ENCODE measurements around the gene EEF1AKMT1.

The EEF1AKMT1 gene

DNA sequence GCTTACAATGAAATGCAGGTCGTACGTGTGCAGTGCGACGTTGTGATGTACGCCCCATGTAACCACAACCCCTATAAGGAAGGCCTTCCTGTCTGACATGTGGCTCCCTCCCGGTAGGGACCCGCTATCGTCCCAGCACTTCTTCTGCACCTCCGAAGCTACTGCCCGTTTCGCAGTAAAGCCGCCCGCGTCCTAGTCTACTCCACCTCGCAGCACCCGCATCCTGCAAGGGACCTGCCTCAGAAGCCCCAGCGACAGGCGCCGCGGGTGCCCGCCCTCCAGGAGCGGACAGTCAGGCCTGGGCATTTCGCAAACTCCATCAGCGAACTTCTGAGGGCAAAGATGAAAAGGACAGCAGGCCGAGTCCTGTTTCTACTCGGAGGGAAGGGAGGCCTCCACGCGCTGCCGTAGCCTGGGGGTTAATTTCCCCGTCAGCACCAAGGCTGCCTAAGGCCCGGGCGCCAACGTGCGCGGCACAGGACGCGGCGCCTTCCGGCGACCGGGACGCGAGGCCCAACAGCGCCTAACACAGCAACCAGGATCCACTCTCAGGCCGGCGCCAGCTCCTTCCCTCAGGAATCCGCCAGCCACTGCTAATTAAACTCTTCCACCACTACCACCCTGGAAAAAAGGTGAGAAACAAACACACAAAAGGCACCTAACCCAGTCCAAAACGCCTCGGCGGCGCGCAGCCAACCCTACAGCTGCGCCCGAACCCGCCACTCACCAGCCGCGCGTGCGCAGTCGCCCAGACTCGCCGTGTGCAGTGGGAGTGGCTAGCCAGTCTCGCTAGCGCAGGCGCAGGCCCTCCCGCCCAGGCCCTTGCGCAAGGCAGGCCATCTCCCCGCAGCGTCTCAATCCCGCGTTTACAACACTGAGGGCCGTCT is at the start of gene EEF1AKMT1:
EEF1AKMT1 (minus strand) TSS at position 768 of the 887 bp plus-strand sequence. CDS start 16,363 bp downstream, outside the sequence.
- in situ Hi-C loops (cut with HindIII; ENCODE audit: low sequenced_read_pairs) = no loop called here

GRCh38 chr13:20823071-20823470 is 49.3 kb upstream of the EEF1AKMT1 start:
- in situ Hi-C loops (cut with HindIII; ENCODE audit: low sequenced_read_pairs) = no loop called here

- in situ Hi-C loops (cut with HindIII; ENCODE audit: low sequenced_read_pairs) = no loop called here
These were observed 48.6 kb upstream of the EEF1AKMT1 start for GRCh38 chr13:20822406-20822805.

GRCh38 chr13:20819715-20820114 is 46.0 kb upstream of the EEF1AKMT1 start:
- in situ Hi-C loops (cut with HindIII; ENCODE audit: low sequenced_read_pairs) = loop anchor here (5.0 kb wide), 1 partner anchor 102 kb away; no protein-coding TSS in a partner anchor

DNA sequence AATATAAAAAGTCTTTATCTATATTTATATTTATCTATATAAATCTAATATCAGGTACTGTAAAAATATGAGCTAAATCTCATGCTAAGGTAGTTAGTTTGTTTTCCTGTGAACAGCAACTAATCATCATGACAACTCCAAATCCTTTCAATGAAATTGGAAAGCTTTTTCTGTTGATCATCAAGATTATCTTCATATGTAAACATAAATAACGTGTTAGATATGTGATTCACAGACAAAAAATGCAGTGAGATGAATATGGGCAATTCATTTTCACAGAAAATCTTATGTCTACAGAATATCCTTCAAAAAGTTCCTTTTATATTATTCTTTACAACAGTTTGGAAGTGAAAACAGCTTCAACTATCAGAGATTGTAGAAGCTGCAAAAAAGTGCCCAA is 41.7 kb upstream of the EEF1AKMT1 start:
- in situ Hi-C loops (cut with HindIII; ENCODE audit: low sequenced_read_pairs) = loop anchor here (5.0 kb wide), 1 partner anchor 98 kb away; no protein-coding TSS in a partner anchor

GRCh38 chr13:20814224-20814910 is 40.6 kb upstream of the EEF1AKMT1 start:
- in situ Hi-C loops (cut with HindIII; ENCODE audit: low sequenced_read_pairs) = no loop called here

DNA sequence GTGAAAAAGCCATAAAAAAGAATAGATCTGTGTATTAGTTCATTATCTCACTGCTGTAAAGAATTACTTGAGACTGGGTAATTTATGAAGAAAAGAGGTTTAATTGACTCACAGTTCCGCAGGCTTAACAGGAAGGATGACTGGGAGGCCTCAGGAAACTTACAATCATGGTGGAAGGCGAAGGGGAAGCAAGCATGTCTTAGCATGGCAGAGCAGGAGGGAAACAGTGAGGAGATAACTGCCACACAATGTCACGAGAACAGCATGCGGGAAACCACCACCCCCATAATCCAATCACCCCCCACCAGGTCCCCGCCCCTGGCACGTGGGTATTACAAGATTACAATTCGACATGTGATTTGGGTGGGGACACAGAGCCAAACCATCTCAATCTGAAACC is 39.1 kb upstream of the EEF1AKMT1 start:
- in situ Hi-C loops (cut with HindIII; ENCODE audit: low sequenced_read_pairs) = no loop called here

- in situ Hi-C loops (cut with HindIII; ENCODE audit: low sequenced_read_pairs) = no loop called here
These were observed 37.0 kb upstream of the EEF1AKMT1 start for GRCh38 chr13:20810808-20811207.

DNA sequence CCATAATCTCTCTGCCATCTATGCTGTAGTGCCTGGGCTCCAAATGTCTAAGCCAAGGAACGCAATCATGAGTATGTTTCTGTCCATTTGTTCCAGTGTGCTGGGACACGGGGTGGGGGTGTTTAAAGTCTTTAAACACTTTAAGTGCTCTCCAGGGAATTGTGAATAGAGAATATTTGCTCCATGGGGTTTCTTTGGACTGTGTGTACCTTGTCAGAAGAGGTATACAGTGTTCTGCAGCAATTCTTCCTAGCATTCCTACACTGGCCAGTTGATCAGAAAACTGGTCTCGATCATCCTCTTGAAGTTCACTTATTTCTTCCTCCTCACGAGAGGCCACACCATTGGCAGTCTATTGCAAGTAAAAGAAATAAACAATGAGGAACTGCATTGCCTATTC is 35.1 kb upstream of the EEF1AKMT1 start:
- in situ Hi-C loops (cut with HindIII; ENCODE audit: low sequenced_read_pairs) = no loop called here

GRCh38 chr13:20803180-20803965 is 29.6 kb upstream of the EEF1AKMT1 start:
- in situ Hi-C loops (cut with HindIII; ENCODE audit: low sequenced_read_pairs) = no loop called here

DNA sequence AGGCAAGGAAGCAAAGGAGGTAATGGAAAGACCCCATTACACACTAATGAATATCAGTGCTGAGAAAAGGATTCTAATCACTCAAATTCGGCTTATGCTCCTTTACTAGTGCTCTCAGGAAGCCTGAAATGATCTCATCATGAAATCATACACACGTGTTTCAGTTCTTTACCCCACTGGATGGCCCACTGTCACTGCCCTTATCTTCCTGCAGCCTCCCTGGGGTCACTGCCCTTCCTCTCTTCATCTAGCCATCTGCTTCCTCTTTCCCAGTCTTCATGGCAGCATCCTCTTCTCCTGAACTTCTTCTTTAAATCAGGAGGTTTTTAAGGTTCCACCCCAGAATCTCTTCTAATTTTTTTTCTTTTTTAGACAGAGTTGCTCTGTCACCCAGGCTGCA is 27.9 kb upstream of the EEF1AKMT1 start:
- in situ Hi-C loops (cut with HindIII; ENCODE audit: low sequenced_read_pairs) = no loop called here

DNA sequence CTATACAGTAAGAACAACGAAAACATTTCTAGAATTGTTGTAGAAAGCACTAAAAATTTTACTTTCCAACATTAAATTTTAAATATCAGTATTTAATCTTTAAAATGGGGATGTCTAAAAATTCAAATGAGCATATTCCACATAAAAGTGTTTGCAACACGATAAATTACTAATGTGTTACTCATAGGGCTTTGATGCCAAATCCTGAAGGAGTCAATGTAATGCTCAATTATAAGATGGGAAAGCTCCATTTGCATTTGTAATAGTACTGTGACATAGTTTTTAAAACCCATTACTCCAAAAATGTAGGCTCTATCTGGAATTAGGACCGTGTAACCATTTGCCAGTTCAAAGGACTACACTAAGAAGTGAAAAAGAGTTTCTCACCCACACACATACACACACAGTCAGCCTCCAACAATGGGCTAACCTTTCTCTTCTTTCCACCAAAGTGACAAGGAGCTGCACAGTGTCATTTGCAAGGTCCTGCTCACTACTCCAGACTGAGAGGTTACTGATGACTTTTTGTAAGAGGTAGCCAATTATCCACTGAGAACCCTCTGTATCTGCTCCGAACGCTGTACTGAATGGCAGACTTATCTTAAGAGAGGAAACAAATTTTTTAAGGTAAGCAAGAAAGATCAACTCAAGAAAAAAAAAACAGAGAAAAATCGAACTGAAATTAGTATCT is 26.1 kb upstream of the EEF1AKMT1 start:
- in situ Hi-C loops (cut with HindIII; ENCODE audit: low sequenced_read_pairs) = no loop called here

DNA sequence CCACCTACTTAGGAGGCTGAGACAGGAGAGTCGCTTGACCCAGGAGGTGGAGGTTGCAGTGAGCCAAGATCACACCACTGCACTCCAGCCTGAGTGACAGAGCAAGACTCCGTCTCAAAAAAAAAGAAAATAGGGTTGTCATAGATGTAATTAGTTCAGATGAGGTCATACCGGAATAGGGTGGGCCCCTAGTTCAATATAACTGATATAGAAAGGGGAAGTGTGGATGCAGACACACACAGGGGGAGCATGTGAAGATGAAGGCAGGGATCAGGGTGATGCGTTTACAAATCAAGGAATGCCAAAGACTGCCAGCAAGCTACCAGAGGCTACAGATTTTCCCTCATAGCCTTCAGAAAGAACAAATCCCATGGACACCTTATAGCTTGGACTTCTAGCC is 24.3 kb upstream of the EEF1AKMT1 start:
- in situ Hi-C loops (cut with HindIII; ENCODE audit: low sequenced_read_pairs) = no loop called here

DNA sequence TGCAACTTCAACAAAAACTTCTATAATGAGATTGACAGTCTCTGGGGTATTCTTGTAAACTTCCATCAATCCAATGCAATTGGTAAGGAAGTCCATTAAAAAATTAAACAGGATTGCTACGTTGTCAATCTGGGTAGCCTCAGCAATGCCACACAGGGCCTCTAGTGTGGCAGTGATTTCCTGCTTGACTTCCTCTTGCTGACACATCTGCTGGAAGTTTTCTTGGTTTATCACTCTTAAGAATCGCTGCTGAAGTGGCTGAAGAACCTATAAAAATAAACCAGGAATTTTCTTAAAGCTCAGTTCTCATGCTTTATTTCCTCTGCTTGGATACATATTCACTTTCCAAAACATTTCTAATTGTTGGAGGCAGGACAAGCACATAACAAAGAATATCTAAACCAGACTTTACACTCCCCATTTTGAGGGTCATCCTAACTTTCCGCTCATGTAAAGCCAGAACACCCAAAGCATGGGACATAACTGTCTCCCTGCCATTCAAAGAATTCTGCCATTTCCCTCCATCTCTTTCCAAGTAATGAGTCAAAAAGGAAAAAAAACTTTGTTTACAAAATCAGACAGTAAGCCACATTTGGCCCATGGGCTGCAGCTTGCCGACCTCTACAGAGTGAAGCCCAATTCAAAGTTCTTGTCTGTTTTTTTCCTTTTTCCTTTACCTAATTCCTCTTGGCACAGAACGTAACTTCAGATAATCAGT is 23.2 kb upstream of the EEF1AKMT1 start:
- in situ Hi-C loops (cut with HindIII; ENCODE audit: low sequenced_read_pairs) = no loop called here

DNA sequence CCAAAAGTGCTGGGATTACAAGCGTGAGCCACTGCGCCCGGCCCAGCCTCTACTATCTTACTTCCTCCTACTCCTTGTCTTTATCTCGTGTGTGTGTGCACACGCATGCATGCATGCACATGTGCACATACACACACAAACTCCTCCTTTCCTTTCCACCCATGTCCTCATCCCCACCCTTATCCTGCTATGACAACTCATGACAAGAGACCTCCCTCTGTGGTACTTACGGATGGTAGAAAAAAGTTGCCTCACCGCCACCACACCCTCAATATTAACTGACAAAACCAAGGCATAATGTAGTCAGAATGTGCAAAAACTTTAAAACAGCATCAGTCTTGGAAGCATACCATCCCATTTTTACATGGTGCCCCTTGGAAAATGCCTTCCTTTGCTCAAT is 15.9 kb upstream of the EEF1AKMT1 start:
- in situ Hi-C loops (cut with HindIII; ENCODE audit: low sequenced_read_pairs) = no loop called here

- in situ Hi-C loops (cut with HindIII; ENCODE audit: low sequenced_read_pairs) = no loop called here
These were observed 14.6 kb upstream of the EEF1AKMT1 start for GRCh38 chr13:20788312-20788711.

- in situ Hi-C loops (cut with HindIII; ENCODE audit: low sequenced_read_pairs) = no loop called here
These were observed 13.4 kb upstream of the EEF1AKMT1 start for GRCh38 chr13:20787180-20787579.

GRCh38 chr13:20782116-20782708 is 8.5 kb upstream of the EEF1AKMT1 start:
- in situ Hi-C loops (cut with HindIII; ENCODE audit: low sequenced_read_pairs) = no loop called here

- in situ Hi-C loops (cut with HindIII; ENCODE audit: low sequenced_read_pairs) = no loop called here
These were observed 6.6 kb upstream of the EEF1AKMT1 start for GRCh38 chr13:20780317-20780716.

DNA sequence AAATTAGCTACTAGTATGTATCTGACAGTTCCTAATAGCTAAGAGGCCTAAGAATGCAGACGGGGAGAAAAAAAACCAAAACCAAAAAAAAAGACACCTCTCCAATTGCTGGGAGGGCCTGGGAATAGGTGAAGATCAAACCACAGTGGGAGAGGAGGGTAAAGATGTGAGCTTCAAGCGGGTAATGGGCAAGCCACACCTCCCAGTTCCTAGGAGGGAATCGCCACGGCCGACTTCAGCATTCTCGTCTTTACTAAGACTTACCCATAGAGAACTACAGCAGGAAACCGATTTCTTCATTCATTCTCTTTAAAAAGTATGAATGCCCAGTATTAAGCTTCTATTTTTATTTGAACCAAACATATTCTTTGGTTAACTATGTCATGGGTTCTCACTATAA is 5.6 kb upstream of the EEF1AKMT1 start:
- in situ Hi-C loops (cut with HindIII; ENCODE audit: low sequenced_read_pairs) = no loop called here

Data from endothelial cell of hepatic sinusoid (primary cell).